ENCODE results near the gene CHRNB4.

Gene CHRNB4

DNA sequence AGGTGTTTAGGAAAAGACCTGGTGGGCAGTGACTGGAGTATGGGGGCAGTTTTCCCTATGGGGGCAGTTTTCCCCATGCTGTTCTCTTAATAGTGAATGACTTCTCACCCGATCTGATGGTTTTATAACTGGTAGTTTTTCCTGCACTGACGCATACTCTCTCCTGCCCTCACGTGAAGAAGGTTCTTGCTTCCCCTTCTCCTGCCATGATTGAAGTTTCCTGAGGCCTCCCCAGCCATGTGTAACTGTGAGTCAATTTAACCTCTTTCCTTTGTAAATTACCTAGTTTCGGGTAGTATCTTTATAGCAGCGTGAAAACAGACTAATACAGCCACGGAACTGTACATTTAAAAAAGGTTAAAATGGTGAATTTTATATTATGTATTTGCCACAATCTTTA is 25.0 kb upstream of the CHRNB4 start:
- TF ChIP-seq, protein P1, sequence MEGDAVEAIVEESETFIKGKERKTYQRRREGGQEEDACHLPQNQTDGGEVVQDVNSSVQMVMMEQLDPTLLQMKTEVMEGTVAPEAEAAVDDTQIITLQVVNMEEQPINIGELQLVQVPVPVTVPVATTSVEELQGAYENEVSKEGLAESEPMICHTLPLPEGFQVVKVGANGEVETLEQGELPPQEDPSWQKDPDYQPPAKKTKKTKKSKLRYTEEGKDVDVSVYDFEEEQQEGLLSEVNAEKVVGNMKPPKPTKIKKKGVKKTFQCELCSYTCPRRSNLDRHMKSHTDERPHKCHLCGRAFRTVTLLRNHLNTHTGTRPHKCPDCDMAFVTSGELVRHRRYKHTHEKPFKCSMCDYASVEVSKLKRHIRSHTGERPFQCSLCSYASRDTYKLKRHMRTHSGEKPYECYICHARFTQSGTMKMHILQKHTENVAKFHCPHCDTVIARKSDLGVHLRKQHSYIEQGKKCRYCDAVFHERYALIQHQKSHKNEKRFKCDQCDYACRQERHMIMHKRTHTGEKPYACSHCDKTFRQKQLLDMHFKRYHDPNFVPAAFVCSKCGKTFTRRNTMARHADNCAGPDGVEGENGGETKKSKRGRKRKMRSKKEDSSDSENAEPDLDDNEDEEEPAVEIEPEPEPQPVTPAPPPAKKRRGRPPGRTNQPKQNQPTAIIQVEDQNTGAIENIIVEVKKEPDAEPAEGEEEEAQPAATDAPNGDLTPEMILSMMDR (IDR thresholded peaks at IDR 0.05) = no peak
- TF ChIP-seq ZFX (IDR thresholded peaks at IDR 0.05; ENCODE audit: borderline replicate concordance) = no peak
- H3K27ac ChIP-seq = no peak overlapping the region

DNA sequence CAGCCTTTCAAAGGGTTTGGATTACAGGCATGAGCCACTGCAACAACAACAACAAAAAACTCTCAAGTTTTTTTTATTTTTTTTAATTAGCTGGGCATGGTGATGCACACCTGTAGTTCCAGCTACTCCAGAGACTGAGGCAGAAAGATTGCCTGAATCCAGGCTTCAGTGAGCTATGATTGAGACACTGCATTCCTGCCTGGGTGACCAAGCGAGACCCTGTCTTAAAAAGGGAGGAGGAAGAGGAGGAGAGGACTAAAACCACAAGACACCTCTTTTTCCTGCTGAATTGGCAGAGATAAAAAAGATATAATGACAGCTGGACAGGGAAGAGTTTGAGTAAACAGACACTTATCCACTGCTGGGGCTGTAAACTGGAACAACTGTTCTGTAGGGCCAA is 22.7 kb upstream of the CHRNB4 start:
- no peak for TF ChIP-seq ZFX (IDR thresholded peaks at IDR 0.05; ENCODE audit: borderline replicate concordance)
- H3K27ac ChIP-seq = no peak overlapping the region

DNA sequence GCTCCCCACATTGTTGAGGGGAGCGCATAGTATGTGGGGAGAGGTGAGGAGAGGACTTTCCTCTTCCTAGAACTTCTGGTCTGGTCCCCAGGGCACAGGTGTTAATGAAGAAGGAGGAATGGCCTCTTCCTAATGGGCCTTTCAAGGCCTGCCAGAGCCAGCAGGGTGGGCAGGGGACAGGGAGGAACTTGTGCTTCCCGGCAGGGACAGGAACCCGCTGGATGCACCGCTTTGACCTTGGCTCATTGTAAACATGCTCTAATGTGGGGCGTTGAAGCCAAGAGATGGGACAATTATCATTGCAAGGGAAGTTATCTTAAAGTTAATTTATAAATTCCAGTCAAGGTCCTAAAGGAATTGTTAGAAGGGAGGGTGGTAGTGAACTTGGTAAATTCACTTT is 21.0 kb upstream of the CHRNB4 start:
- no peak overlapping the region for H3K27ac ChIP-seq
- TF ChIP-seq ZFX (IDR thresholded peaks at IDR 0.05; ENCODE audit: borderline replicate concordance) = no peak
- TF ChIP-seq, protein P1 (IDR thresholded peaks at IDR 0.05) = no peak

GRCh38 chr15:78661001-78661400 is 20.0 kb upstream of the CHRNB4 start:
- TF ChIP-seq ZFX (IDR thresholded peaks at IDR 0.05; ENCODE audit: borderline replicate concordance) = no peak
- TF ChIP-seq, protein P1 (IDR thresholded peaks at IDR 0.05) = no peak
- H3K27ac ChIP-seq = no peak overlapping the region

GRCh38 chr15:78660584-78660983 is 19.6 kb upstream of the CHRNB4 start:
- TF ChIP-seq, protein P1 (IDR thresholded peaks at IDR 0.05) = no peak
- no peak for TF ChIP-seq ZFX (IDR thresholded peaks at IDR 0.05; ENCODE audit: borderline replicate concordance)
- H3K27ac ChIP-seq = no peak overlapping the region

GRCh38 chr15:78658823-78659222 is 17.8 kb upstream of the CHRNB4 start:
- TF ChIP-seq, protein P1 (IDR thresholded peaks at IDR 0.05) = no peak
- TF ChIP-seq ZFX (IDR thresholded peaks at IDR 0.05; ENCODE audit: borderline replicate concordance) = no peak
- no peak overlapping the region for H3K27ac ChIP-seq

- TF ChIP-seq, protein P1 (IDR thresholded peaks at IDR 0.05) = no peak
- TF ChIP-seq ZFX (IDR thresholded peaks at IDR 0.05; ENCODE audit: borderline replicate concordance) = no peak
- no peak overlapping the region for H3K27ac ChIP-seq
These were observed 13.3 kb upstream of the CHRNB4 start for GRCh38 chr15:78654272-78654671.

GRCh38 chr15:78651930-78652615 is 11.1 kb upstream of the CHRNB4 start:
- H3K27ac ChIP-seq = no peak overlapping the region
- no peak for TF ChIP-seq ZFX (IDR thresholded peaks at IDR 0.05; ENCODE audit: borderline replicate concordance)
- TF ChIP-seq, protein P1 (IDR thresholded peaks at IDR 0.05) = no peak
